Lung microvascular endothelial cell (primary cell): ENCODE data around the gene CTAG2. TPM values are rescaled to one million over a fixed set of nuclear protein-coding genes. Genes with fewer than 3 reads are reported as not detected.
"Not testable (repeated sequence)": the region's sequence is repeated elsewhere in the genome, so short reads cannot be mapped to it uniquely, and the experiment has no call there.

Experiments
- DNase-seq, 2 donors: peaks; one replicate each; pipeline versions ENCODE4 v3.0.0 to v3.0.0-alpha.2; 2010; ENCODE audit warnings: low read depth in 2 of 2
- total RNA-seq: library from RNA; depleted of rRNA; stranded (reverse); fragments of >200 nt; gene quantifications from 2 replicates; pipeline ENCODE4 v1.2.1, GENCODE V29; 2014

The CTAG2 gene
- total RNA-seq = not detected in 2 replicates

DNA sequence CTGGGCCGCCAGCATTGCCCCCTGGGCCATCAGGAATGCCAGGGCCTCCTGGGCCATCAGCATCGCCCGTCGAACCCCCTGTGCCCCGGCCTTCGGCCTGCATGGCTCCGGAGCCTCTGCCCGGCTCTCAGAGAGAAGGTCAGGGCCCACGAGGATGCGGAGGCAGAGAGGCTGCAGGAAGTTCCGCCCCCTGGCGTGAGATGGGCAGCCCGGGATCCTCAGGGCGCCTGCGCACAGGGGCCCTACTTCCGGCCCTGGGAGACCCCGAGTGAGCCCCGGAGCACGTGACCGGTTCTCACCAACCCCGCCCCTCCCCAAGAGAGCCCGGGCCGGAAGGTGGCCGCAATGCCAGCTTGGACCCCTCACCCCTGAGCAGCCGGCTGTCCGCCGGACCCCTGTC, at the start of gene CTAG2:
Gene CTAG2 (minus strand): TSS at position 167 of the 400 bp plus-strand sequence. CDS start 64 bp downstream, at position 103.
- DNase-seq = not testable (repeated sequence)

GRCh38 chrX:154698630-154699248, 45.4 kb upstream of the CTAG2 start:
- no peak for DNase-seq

GRCh38 chrX:154696676-154697045, 43.3 kb upstream of the CTAG2 start:
- no peak for DNase-seq

GRCh38 chrX:154695911-154696675, 42.7 kb upstream of the CTAG2 start:
- peak in 1 of 2 donors; percentile 59 for DNase-seq

DNA sequence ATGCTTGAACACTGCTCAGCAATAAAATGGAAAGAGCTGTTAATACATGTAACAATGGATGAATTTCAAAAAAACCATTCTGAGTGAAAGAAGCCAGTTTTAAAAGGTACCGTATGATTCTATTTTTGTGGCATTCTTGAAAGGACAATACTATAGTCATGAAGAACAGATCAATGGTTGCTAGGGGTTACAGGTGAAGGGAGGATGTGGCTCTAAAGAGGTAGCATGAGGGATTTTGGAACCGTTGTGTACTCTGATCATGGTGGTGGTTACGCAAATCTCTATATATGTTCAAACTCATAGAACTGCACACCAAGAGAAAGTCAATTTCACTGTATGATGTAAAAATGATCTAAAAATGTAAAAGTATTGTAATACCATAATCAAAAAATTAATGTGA, 40.0 kb upstream of the CTAG2 start:
- DNase-seq = no peak

GRCh38 chrX:154690438-154690837, 37.1 kb upstream of the CTAG2 start:
- not testable (repeated sequence) for DNase-seq

DNA sequence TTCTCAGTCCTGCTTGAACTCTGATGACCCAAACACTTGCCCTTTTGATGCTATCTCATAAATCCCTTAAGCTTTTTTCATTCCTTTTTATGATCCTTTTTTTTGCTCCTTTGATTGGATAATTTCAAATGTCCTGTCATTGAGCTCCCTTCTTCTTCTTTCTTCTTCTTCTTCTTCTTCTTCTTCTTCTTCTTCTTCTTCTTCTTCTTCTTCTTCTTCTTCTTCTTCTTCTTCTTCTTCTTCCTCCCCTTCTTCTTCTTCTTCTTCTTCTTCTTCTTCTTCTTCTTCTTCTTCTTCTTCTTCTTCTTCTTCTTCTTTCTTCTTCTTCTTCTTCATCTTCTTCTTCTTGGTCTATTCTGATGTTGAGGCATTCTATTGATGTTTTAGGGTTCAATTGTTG, 18.7 kb upstream of the CTAG2 start:
- not testable (repeated sequence) for DNase-seq

GRCh38 chrX:154670848-154671247, 17.5 kb upstream of the CTAG2 start:
- DNase-seq = not testable (repeated sequence)

DNA sequence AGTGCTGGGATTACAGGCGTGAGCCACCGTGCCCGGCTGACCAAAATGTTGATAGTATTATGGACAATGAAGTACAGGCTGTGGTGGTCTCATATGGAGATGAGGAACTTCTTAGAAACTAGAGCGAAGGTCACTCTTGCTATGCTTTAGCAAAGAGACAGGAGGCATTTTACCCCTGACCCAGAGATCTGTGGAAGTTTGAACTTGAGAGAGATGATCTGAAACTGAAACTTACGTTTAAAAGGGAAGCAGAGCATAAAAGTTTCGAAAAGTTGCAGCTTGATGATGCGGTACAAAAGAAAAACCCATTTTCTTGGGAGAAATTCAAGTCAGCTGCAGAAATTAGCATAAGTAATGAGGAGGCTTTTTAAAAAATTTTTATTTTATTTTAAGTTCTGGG, 8.5 kb upstream of the CTAG2 start:
- no peak for DNase-seq

- DNase-seq = no peak
Observed at GRCh38 chrX:154661170-154661569, 7.8 kb upstream of the CTAG2 start.

- no peak for DNase-seq
Observed at GRCh38 chrX:154660541-154660940, 7.2 kb upstream of the CTAG2 start.

DNA sequence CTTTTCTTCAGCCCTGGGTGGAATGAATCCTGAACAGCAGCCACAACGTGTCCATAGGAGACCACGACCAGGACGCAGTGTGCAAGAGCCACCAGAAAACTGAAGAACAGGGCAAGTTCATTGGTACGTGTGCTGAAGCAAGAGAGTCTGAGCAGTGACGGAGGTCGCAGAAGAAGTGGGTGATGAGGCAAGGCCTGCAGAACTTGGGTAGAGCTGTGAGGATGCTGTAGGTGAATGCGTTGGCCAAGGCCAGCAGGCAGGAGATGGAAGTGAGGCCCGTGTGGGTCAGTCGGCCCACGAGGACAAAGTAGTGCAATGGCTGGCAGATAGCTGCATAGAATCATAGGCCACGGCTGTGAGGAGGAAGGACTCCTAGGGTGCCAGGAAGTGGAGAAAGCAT, 5.6 kb upstream of the CTAG2 start:
- DNase-seq = no peak

DNA sequence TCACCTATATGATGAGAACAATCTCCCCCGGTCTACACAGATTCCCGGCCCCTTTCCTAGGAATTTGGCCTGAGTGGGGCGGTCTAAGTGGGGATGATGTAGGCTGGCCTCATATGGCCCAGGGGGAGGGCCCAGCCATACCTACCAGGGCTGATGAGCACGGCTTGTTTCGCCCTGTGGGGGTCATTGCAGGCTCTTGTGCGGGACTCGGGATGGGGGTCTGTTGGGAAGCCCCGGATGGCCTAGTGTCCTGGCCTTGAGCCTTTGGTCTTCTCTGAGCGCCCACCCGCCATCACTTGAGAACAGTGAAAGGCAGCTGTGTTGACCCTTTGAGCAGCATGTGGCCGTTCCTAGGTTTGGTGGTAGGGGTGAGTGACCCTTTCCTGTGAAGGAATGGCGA, 4.8 kb upstream of the CTAG2 start:
- DNase-seq = no peak

DNA sequence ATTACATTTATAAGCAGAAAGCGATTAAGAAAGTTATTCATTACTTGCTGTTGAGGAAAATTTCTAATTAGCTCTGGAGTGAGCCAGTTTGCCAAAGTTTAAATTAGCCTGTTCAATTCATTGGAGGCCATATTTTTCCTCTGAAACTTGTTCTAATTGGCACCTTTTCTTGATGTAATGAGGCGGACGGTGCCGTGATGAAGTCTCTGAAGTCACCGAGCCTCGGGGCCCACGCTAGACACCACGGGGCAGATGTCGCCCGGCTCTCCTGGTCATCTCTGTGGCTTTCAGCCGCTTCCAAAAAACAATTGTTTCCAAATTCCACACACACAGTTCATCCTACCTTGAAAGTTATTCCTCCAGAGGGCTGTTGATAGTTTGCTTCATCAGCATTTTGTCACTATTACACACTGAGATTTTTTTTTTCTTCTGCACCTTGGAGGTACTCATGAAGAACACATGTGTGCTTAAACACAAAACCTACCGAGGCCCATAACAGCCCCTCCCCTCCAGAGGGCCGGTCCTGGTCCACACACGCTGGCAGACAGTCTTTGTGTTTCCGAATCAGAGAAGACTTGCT, 3.9 kb upstream of the CTAG2 start:
- DNase-seq = no peak

DNA sequence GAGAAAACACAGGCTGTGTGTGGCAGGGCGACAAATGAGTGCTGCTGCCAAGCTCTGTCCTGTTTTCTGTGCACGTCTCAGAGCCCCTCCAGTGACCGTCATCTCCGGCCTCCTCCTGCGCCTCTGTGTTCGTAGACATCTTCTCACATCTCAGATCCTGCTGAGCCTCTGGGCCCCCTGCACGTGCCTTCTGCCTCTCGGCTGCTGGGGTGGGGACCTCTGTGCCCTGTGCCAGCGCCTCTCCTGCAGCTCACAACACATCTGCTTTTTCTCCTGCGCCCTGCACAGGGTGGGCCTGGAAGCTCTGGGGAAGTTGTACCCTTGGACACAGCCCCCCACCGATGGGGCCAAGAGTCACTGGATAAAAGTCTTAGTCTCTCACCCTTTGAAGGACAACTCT, 2.4 kb upstream of the CTAG2 start:
- no peak for DNase-seq

- no peak for DNase-seq
Observed at GRCh38 chrX:154655346-154655745, 2.0 kb upstream of the CTAG2 start.

- no peak for DNase-seq
Observed at GRCh38 chrX:154654925-154655324, 1.5 kb upstream of the CTAG2 start.

GRCh38 chrX:154654372-154654771, 993 bp upstream of the CTAG2 start:
- DNase-seq = no peak

DNA sequence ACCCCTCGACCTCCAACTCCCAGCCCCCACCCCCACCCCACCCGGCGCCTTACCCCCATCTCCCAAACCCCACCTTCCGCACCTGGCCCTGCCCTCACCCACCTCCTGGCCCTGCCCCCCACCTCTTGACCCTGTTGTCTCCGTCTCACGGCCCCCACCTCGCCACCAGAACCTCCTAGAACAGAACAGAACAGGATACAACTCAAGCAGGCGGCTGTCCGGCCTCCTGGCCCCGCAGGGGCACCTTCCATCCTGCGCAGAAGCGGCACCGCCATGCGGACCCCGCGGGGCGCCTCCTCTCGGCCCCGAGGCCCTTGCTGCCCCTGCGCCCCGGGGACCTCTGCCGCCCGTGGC, 354 bp downstream of the CTAG2 start:
- DNase-seq = no peak

GRCh38 chrX:154652311-154653047, 900 bp downstream of the CTAG2 start:
- DNase-seq = no peak

DNA sequence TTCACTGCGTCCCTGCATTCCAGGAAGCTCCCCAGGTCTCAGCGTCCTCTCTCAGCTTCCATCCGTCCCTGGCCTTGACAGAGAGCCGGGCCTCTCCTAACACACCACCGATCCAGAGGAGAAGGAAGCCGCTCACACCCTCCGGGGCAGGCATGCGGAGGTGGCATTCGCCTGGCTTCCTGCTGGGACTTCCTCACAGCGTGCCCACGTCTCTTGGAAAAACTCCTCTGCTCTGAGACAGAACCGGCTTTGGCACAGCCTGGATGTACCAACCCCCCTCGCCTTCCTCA, 3.2 kb downstream of the CTAG2 start:
- no peak for DNase-seq

GRCh38 chrX:154649503-154650220, 3.7 kb downstream of the CTAG2 start:
- DNase-seq = no peak
